HepG2 (cell line): Measurements from ENCODE around the gene GNB1. TPM values are rescaled to one million over a fixed set of nuclear protein-coding genes. Genes with fewer than 3 reads are reported as not detected.

Experiments used
- CHCHD3 ChIP-seq: sonication (generic); formaldehyde crosslinking; IDR thresholded peaks from 2 replicates; pipeline ENCODE4 v1.8.0; 2022; ENCODE audit warnings: mild to moderate bottlenecking, missing genetic modification reagents, moderate library complexity
- HBP1 ChIP-seq: IDR thresholded peaks from 2 replicates; pipeline ENCODE4 v1.6.1; 2016; ENCODE audit warnings: low read depth, control low read depth
- MED1 ChIP-seq: sonication (generic); formaldehyde crosslinking; IDR thresholded peaks from 2 replicates; pipeline ENCODE4 v1.4.0; 2020; ENCODE audit warnings: missing genetic modification reagents
- PAX8 ChIP-seq: sonication (generic); formaldehyde crosslinking; IDR thresholded peaks from 2 replicates; pipeline ENCODE4 v1.8.0; 2022; ENCODE audit warnings: mild to moderate bottlenecking, missing genetic modification reagents, borderline replicate concordance
- PBX3 ChIP-seq: sonication (generic); formaldehyde crosslinking; IDR thresholded peaks from 2 replicates; pipeline ENCODE4 v1.8.1; 2023; ENCODE audit warnings: missing genetic modification reagents, inconsistent platforms, borderline replicate concordance
- SRSF1 ChIP-seq: fragments of 200-400 bp; formaldehyde crosslinking; optimal IDR thresholded peaks from 2 replicates; pipeline ENCODE3; 2017; ENCODE audit warnings: mild to moderate bottlenecking, low read depth, low read length, moderate library complexity
- TCF7 ChIP-seq: sonication (generic); IDR thresholded peaks from 2 replicates; pipeline ENCODE4 v1.6.1; 2016; ENCODE audit warnings: antibody characterized with exemption, low read depth
- TRIM22 ChIP-seq: fragments of 450-650 bp; IDR thresholded peaks from 2 replicates; pipeline ENCODE4 v1.6.1; 2017
- TSC22D2 ChIP-seq: sonication (generic); formaldehyde crosslinking; IDR thresholded peaks from 2 replicates; pipeline ENCODE4 v1.5.1; 2020; ENCODE audit warnings: missing genetic modification reagents, mild to moderate bottlenecking, borderline replicate concordance
- ZBTB38 ChIP-seq: sonication (generic); formaldehyde crosslinking; IDR thresholded peaks from 2 replicates; pipeline ENCODE4 v1.5.1; 2020; ENCODE audit warnings: mild to moderate bottlenecking, missing genetic modification reagents
- ZNF136 ChIP-seq: sonication (generic); formaldehyde crosslinking; IDR thresholded peaks from 2 replicates; pipeline ENCODE4 v1.8.1; 2022; ENCODE audit warnings: low read depth, mild to moderate bottlenecking, moderate library complexity, missing genetic modification reagents
- ZNF362 ChIP-seq: sonication (generic); formaldehyde crosslinking; IDR thresholded peaks from 2 replicates; pipeline ENCODE4 v1.4.0; 2020; ENCODE audit warnings: missing genetic modification reagents, mild to moderate bottlenecking, borderline replicate concordance
- ZNF609 ChIP-seq: sonication (generic); formaldehyde crosslinking; IDR thresholded peaks from 2 replicates; pipeline ENCODE4 v1.4.0; 2020; ENCODE audit warnings: mild to moderate bottlenecking, missing genetic modification reagents, borderline replicate concordance
- ZNF878 ChIP-seq: sonication (generic); formaldehyde crosslinking; IDR thresholded peaks from 2 replicates; pipeline ENCODE4 v1.8.1; 2023; ENCODE audit warnings: mild to moderate bottlenecking, missing genetic modification reagents, moderate library complexity
- polyA plus RNA-seq, 8 experiments: library from polyadenylated mRNA; depleted of rRNA in 3 of 8; stranded (reverse) in 7 of 8; unstranded in 1 of 8; fragments of >200 nt; fragmentation: Illumina TruSeq in 4 of 8; extraction: Trizol in 4 of 8; gene quantifications; 2 replicates each; pipeline versions ENCODE4 v1.2.1 to v1.2.3, GENCODE V29; 2011 to 2016; ENCODE audit warnings: low read depth in 4 of 8, missing spikeins in 1 of 8, mixed read lengths in 1 of 8; ENCODE audit not compliant: insufficient read depth in 1 of 8
- total RNA-seq, 5 experiments: library from RNA; depleted of rRNA; stranded (reverse); fragments of >200 nt; fragmentation: Illumina TruSeq; extraction: Trizol; gene quantifications; 2 replicates each; pipeline ENCODE4 v1.2.3, GENCODE V29; 2016; ENCODE audit warnings: low read depth in 1 of 5
- TF ChIP-seq, protein P1 (sequence below): IDR thresholded peaks from 2 replicates; pipeline ENCODE4 v1.6.1; 2018; ENCODE audit warnings: missing genetic modification reagents
- TF ChIP-seq, protein P2 (sequence below): sonication (generic); formaldehyde crosslinking; IDR thresholded peaks from 2 replicates; pipeline ENCODE4 v1.8.1; 2023; ENCODE audit warnings: mild to moderate bottlenecking, missing genetic modification reagents, borderline replicate concordance

Gene GNB1
- total and polyA plus RNA-seq, 2 of the 13 experiments (the other 11 are each of a cell fraction or from before 2014, with no cell fraction given) = 66.2 to 327 TPM

DNA sequence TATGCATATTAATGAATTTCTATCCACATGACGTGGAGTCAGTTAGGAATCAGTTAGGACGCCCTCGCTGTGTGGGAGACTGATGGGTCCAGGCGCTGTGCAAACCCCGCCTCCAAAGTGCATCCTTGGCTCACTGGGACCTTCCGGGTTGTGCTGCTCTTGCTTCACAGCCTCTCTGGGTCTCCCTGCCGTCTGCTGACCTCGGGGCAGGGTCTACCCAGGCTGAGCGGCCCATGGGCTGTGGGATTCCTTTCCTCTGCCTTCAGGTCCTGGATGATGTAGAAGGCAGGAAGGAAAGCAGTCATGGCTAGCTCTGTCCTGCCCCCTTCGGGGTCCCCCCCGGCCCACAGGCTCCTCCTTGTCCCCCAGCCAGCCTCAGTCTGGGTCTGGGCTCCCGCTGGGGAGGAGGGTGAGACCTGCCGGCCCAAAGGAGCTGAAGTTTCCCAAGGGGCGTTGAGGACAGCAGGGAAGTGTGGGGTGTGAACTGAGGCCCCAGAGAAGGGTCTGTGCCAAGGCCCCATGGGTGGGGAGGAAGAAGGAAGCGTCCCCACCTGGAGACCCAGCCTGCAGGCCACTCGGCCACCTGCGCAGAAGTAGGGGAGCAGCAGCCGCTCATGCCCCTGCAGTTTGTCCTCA, 142.1 kb downstream of the GNB1 start (continued):
- TF ChIP-seq ZNF362 (CRISPR knock-in tag) (no peak), ZNF878 (CRISPR knock-in tag) (no peak), ZBTB38 (CRISPR knock-in tag) (0 out of 2 replicates have a peak, but pooled peaks have one; percentile 17), PBX3 (CRISPR knock-in tag) (no peak), SRSF1 (no peak), HBP1 (CRISPR knock-in tag) (no peak), CHCHD3 (no peak), ZNF136 (CRISPR knock-in tag) (no peak), MED1 (CRISPR knock-in tag) (peak; percentile 32; the same call in 1 of the 2 replicates), TCF7 (no peak), PAX8 (CRISPR knock-in tag) (no peak), TSC22D2 (CRISPR knock-in tag) (0 out of 2 replicates have a peak, but pooled peaks have one; percentile 31), ZNF609 (CRISPR knock-in tag) (0 out of 2 replicates have a peak, but pooled peaks have one; percentile 15), TRIM22 (no peak)
- TF ChIP-seq, protein P1, sequence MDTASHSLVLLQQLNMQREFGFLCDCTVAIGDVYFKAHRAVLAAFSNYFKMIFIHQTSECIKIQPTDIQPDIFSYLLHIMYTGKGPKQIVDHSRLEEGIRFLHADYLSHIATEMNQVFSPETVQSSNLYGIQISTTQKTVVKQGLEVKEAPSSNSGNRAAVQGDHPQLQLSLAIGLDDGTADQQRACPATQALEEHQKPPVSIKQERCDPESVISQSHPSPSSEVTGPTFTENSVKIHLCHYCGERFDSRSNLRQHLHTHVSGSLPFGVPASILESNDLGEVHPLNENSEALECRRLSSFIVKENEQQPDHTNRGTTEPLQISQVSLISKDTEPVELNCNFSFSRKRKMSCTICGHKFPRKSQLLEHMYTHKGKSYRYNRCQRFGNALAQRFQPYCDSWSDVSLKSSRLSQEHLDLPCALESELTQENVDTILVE (CRISPR knock-in tag) = no peak
- TF ChIP-seq, protein P2, sequence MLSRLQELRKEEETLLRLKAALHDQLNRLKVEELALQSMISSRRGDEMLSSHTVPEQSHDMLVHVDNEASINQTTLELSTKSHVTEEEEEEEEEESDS = no peak
